Breast epithelium (tissue), 4 donors: ENCODE results near the gene CDH4. TPM values are rescaled to one million over a fixed set of nuclear protein-coding genes. Genes with fewer than 3 reads are reported as not detected.

Experiments used
- DNase-seq, 2 donors: peaks; one replicate each; pipeline ENCODE4 v3.0.0-alpha.2; 2019; ENCODE audit warnings: low spot score in 2 of 2
- H3K27ac ChIP-seq, 2 donors: fragments of 200-600 bp; sonication (generic) in 1 of 2; one replicate each; pipeline ENCODE4 v1.5.1; 2016 to 2019; ENCODE audit warnings: mild to moderate bottlenecking in 1 of 2
- H3K27me3 ChIP-seq, 2 donors: fragments of 200-600 bp; sonication (generic) in 1 of 2; one replicate each; pipeline versions ENCODE4 v1.5.1 to v1.6.0; 2017 to 2019; ENCODE audit warnings: control low read depth in 1 of 2, mild to moderate bottlenecking in 1 of 2
- H3K36me3 ChIP-seq: fragments of 200-600 bp; one replicate; pipeline ENCODE4 v1.5.1; 2019
- H3K4me1 ChIP-seq, 2 donors: fragments of 200-600 bp; sonication (generic); one replicate each; pipeline ENCODE4 v1.5.1; 2016 to 2019; ENCODE audit warnings: control low read depth in 1 of 2
- H3K4me3 ChIP-seq, 3 donors: fragments of 200-600 bp; sonication (generic); 1 replicate in 2 of 3; 2 replicates in 1 of 3; pipeline ENCODE4 v1.5.1; 2016 to 2019; ENCODE audit warnings: mild to moderate bottlenecking in 3 of 3, moderate library complexity in 2 of 3
- H3K9me3 ChIP-seq, 2 donors: fragments of 200-600 bp; sonication (generic) in 1 of 2; one replicate each; pipeline ENCODE4 v1.5.1; 2016 to 2019; ENCODE audit warnings: control low read depth in 1 of 2
- POLR2A ChIP-seq: fragments of 450-650 bp; IDR thresholded peaks from one replicate; pipeline ENCODE4 v1.6.1; 2016; ENCODE audit warnings: antibody characterized with exemption, mild to moderate bottlenecking, moderate library complexity
- POLR2AphosphoS5 ChIP-seq, 3 donors: sonication (generic); formaldehyde crosslinking; IDR thresholded peaks; one replicate each; pipeline ENCODE4 v1.6.1; 2017; ENCODE audit warnings: antibody characterized with exemption in 3 of 3
- intact Hi-C: fragments of 100-400 bp; cut with DNase I; formaldehyde crosslinking; loops from one replicate; pipeline ENCODE4 v1.15.1; 2023; ENCODE audit warnings: low total_unique reads
- total RNA-seq, 3 donors: library from RNA; depleted of rRNA; stranded (reverse); fragments of >200 nt; gene quantifications; one replicate each; pipeline ENCODE4 v1.1.0, GENCODE V29; 2016
- TF ChIP-seq, protein P1 (sequence below), 3 donors: fragments of 450-650 bp; IDR thresholded peaks; one replicate each; pipeline ENCODE4 v1.5.1; 2016 to 2017; ENCODE audit warnings: antibody characterized with exemption in 3 of 3, mild to moderate bottlenecking in 3 of 3, moderate library complexity in 3 of 3

The CDH4 gene
- total RNA-seq, 3 donors from 2014 or later = under 0.01 TPM; not detected in 2

DNA sequence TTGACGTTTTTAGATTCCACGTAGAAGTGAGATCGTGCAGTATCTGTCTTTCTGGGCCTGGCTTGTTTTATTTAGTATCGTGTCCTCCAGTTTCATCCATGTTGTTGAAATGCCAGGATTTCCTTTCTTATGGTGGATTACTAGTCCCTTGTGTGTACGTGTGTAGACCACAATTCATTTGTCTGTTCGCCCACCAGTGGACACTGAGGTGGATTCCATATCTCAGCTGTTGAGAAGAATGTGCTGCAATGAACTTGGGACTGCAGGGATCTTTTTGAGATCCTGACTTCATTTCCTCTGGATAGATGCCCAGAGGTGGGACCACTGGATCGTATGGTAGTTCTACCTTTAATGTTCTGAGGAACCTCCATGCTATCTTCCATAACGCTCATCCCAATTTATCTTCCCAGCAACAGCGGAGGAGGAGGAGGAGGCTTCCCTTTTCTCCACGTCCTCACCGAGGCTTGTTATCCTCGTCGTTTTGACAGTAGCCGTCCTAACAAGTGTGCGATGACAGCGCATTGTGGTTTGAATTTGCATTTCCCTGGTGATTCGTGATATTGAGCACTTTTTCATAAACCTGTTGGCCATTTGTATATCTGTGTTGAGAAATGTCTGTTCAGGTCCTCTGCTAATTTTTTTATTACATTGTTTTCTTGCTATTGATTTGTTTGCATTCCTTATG lies 62.4 kb downstream of the CDH4 start:
- no peak for DNase-seq
- Histone ChIP-seq H3K4me1 (no peaks in the 10 kb centered on the region), H3K4me3 (no peak overlapping the region), H3K36me3 (no peaks in the 10 kb centered on the region), H3K27me3 (peaks cover 0 to 6% of the 10 kb centered on the region in 2 donors), H3K9me3 (no peaks in the 10 kb centered on the region), H3K27ac (no peak overlapping the region)
- TF ChIP-seq, protein P1, sequence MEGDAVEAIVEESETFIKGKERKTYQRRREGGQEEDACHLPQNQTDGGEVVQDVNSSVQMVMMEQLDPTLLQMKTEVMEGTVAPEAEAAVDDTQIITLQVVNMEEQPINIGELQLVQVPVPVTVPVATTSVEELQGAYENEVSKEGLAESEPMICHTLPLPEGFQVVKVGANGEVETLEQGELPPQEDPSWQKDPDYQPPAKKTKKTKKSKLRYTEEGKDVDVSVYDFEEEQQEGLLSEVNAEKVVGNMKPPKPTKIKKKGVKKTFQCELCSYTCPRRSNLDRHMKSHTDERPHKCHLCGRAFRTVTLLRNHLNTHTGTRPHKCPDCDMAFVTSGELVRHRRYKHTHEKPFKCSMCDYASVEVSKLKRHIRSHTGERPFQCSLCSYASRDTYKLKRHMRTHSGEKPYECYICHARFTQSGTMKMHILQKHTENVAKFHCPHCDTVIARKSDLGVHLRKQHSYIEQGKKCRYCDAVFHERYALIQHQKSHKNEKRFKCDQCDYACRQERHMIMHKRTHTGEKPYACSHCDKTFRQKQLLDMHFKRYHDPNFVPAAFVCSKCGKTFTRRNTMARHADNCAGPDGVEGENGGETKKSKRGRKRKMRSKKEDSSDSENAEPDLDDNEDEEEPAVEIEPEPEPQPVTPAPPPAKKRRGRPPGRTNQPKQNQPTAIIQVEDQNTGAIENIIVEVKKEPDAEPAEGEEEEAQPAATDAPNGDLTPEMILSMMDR (IDR thresholded peaks at IDR 0.05) = no peak
- TF ChIP-seq POLR2A = no peak
- TF ChIP-seq POLR2AphosphoS5 (IDR thresholded peaks at IDR 0.05) = no peak
- intact Hi-C loops = no loop called here

DNA sequence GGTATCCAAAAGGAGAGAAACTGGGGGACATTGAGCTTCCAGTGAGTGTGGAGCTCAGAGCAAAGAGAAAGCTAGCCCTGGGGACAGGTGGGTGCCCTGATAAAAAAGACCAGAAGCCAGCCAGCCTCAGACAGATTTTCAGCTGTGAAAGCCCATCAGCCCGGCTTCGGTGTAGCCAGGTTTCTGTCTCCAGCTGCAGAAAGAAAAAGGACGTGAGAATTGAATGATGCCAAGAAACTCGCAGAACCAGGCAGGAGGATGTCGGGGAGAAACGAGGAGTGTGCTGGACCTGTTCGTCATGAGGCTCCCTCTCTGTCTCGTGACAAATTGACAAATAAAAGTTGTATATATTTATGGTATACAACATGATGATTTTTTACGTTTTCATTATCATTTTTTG lies 63.3 kb downstream of the CDH4 start:
- Histone ChIP-seq H3K9me3 (no peaks in the 10 kb centered on the region), H3K36me3 (no peaks in the 10 kb centered on the region), H3K4me3 (no peak overlapping the region), H3K27ac (no peak overlapping the region), H3K27me3 (peaks cover 0 to 6% of the 10 kb centered on the region in 2 donors), H3K4me1 (no peaks in the 10 kb centered on the region)
- DNase-seq = no peak
- intact Hi-C loops = no loop called here
- TF ChIP-seq, protein P1 (IDR thresholded peaks at IDR 0.05) = no peak
- TF ChIP-seq POLR2A = no peak
- TF ChIP-seq POLR2AphosphoS5 (IDR thresholded peaks at IDR 0.05) = no peak

DNA sequence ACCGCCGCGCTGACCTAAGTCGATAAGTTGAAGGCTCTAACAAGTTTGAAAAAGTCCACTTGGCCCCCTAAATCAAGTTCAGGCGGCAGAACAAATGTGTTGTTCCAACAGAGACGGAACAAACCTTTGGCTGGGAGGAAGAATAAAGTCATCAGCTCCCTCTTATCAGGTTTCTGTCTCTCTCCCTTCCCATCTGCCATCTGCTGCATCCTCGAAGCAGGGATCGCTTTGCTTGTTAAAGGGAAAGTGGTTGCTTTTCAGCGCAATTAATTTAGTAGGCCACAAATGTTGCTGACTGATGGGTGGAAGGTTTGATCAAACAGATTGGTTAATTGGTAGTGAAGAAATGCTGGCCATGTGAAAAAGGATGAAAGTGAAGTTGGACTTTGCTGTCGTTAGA lies 64.3 kb downstream of the CDH4 start:
- no peak for TF ChIP-seq POLR2AphosphoS5 (IDR thresholded peaks at IDR 0.05)
- TF ChIP-seq, protein P1 (IDR thresholded peaks at IDR 0.05) = no peak
- no peak for TF ChIP-seq POLR2A
- no peak overlapping the region for H3K27ac ChIP-seq
- peaks cover 0 to 6% of the 10 kb centered on the region in 2 donors for H3K27me3 ChIP-seq
- no peaks in the 10 kb centered on the region for H3K9me3 ChIP-seq
- intact Hi-C loops = no loop called here
- H3K4me3 ChIP-seq = no peak overlapping the region
- H3K4me1 ChIP-seq = no peaks in the 10 kb centered on the region
- DNase-seq = no peak
- H3K36me3 ChIP-seq = no peaks in the 10 kb centered on the region

DNA sequence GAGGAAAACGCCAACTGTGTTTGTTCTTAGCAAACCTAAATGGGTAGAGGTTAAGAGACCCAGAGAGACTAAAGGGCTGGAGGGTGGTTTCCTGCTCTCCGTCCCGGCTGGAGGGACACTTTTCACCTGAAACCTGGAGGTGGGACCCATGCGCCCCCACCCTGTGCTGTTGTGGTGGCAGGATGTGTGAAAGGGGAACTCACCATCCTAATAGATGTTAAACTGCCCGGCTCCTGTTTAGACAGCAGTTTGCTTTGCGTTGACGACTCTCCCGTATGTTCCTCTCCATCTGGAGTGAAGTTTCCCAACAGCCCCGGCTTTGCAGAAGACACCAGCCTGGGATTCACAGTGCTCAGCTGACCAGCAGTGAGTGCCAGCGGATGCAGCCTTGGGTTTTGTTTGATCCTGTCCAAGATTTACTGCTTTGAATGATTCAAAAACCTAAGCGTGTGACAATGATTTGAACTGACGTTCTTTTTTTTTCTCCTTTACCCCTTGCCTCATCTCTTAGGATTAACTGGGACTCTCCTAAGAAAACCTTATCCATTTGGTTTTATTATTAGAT lies 66.0 kb downstream of the CDH4 start:
- TF ChIP-seq POLR2A (no peak), POLR2AphosphoS5 (IDR thresholded peaks at IDR 0.05) (no peak)
- TF ChIP-seq, protein P1 (IDR thresholded peaks at IDR 0.05) = no peak
- H3K4me1 ChIP-seq = no peaks in the 10 kb centered on the region
- no peak overlapping the region for H3K27ac ChIP-seq
- no peak overlapping the region for H3K4me3 ChIP-seq
- H3K27me3 ChIP-seq = no peaks in the 10 kb centered on the region
- H3K36me3 ChIP-seq = no peaks in the 10 kb centered on the region
- intact Hi-C loops = no loop called here
- no peak for DNase-seq
- H3K9me3 ChIP-seq = no peaks in the 10 kb centered on the region

DNA sequence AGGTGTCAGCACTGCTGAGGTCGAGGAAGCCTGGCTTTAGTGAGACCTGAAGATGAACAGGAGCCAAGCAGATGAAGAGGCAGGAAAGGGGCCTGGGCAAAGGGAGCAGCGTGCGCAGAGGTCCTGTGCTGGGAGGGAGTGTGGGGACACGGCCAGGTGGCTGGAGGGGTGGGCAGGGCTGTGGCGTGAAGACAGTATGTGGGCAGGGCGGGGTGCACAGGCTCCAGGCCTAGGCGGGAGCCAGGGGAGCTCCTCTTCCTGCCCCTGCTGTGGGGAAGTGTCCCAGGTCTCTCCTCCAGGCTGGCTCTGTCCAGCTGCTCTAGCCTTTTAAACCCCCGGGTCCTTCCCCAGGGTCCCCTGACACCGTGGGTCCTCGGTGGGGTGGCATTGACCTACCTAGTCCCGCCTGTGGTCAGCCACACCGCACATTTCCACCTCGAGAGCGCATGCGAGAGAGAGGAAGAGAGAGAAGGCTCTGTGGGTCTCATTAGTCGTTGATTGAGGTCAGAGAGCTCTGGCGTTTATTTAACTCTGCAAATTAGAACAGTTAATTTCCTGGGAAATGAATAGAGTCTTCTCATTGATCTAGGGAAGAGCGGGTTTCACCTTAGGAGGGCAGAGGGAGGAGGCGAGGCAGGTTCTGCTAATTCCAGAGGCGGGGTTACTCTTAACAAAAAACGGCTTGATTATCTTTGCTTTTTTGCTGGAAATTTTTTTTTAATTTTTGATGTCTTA lies 68.8 kb downstream of the CDH4 start:
- H3K4me1 ChIP-seq = no peaks in the 10 kb centered on the region
- H3K27ac ChIP-seq = no peak overlapping the region
- TF ChIP-seq POLR2AphosphoS5 (IDR thresholded peaks at IDR 0.05) = no peak
- TF ChIP-seq, protein P1 (IDR thresholded peaks at IDR 0.05) = no peak
- no peak for TF ChIP-seq POLR2A
- intact Hi-C loops = no loop called here
- H3K27me3 ChIP-seq = peaks cover 0 to 3% of the 10 kb centered on the region in 2 donors
- no peak overlapping the region for H3K4me3 ChIP-seq
- no peaks in the 10 kb centered on the region for H3K36me3 ChIP-seq
- no peak for DNase-seq
- H3K9me3 ChIP-seq = no peaks in the 10 kb centered on the region
